ENCODE measurements around the gene NUP43.
"Not testable (repeated sequence)": the region's sequence is repeated elsewhere in the genome, so short reads cannot be mapped to it uniquely, and the experiment has no call there.

Gene NUP43

DNA sequence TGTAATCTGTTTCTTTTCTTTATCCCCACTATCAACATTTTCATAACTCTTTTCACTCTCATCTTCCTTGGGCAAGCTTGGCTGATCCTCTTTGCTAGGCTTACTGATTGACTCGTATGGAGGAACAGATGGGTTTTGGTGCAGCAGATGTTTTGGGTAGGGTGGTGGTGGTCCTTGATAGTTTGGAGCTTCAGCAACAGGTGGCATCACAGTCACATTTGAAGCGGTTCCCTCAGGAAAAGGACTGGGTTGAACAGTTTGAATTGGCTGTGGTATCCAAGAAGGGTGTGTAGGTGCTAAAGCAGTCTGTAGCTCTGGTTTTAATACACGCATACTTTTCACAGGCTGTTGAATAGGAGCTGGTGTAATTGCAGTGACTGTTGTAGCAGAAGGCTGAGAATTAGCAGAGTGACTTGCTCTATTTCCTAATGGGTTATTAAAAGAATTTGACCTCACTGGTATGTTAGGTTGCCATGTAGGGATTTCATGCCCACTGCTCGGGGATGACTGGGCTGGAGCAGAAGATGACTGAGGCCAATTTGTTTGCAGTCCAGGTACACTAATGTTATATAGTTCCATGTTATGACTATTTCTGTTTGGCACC is 63.0 kb downstream of the NUP43 start:
- no peak for DNase-seq

DNA sequence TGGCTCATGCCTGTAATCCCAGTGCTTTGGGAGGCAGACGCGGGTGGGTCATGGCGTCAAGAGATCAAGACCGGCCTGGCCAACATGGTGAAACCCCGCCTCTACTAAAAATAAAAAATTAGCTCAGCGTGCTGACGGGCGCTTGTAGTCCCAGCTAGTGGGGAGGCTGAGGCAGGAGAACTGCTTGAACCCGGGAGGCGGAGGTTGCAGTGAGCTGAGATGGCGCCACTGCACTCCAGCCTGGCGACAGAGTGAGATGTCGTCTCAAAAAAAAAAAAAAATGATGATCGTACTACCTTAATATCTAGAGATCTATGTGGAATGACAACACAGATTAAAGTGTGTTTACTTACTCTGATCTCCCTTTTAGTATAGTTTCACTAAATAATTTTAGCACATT is 64.5 kb downstream of the NUP43 start:
- not testable (repeated sequence) for DNase-seq

DNA sequence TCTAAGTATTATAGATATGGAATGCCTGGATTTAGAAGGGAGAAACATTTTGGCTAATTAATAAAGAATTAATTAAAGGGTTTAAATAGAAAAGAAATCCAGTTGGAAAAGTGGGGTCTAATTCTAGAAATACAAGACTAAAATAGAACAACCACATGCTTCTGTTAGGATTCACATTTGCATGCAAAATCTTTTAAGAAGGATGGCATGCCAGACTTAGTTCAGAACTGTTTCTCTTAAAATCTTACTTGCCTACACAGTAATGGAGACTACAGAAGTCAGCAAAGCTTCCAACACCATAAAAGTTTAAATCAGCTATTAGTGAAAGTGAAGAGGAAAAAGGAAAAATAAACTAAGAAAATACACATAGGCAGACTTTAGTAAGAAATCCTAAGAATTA is 65.1 kb downstream of the NUP43 start:
- DNase-seq, result no peak

DNA sequence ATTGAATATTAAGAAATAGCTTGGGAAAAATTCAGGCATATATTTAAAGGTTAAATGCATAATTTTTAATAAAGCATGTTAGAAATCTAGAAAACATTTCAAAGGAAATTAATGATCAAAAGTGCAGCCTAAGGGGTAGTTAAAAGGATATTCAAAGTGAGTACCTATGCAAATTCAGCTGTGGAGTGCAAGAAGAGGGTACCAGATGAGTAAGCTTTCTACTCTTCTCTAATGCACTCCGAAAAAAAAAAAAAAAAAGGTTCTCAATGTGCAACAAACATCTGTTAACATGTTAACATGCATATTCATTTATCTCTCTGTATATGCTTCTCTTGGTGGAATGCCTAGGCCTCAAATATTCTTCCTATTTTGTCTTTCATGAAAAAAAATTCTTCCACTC is 65.8 kb downstream of the NUP43 start:
- DNase-seq, result no peak
